HepG2 (cell line): ENCODE measurements around the gene WDR19. TPM values are rescaled to one million over a fixed set of nuclear protein-coding genes. Genes with fewer than 3 reads are reported as not detected.

Experiments used
- ELF1 ChIP-seq: sonication (generic); formaldehyde crosslinking; IDR thresholded peaks from 2 replicates; pipeline ENCODE4 v1.4.0; 2020; ENCODE audit warnings: missing genetic modification reagents
- FOXC1 ChIP-seq: sonication (generic); formaldehyde crosslinking; IDR thresholded peaks from 2 replicates; pipeline ENCODE4 v1.8.0; 2022; ENCODE audit warnings: mild to moderate bottlenecking, missing genetic modification reagents, borderline replicate concordance
- SNAPC2 ChIP-seq: sonication (generic); formaldehyde crosslinking; IDR thresholded peaks from 2 replicates; pipeline ENCODE4 v1.8.1; 2022; ENCODE audit warnings: mild to moderate bottlenecking, missing genetic modification reagents
- SPEN ChIP-seq: sonication (generic); formaldehyde crosslinking; IDR thresholded peaks from 2 replicates; pipeline ENCODE4 v1.5.1; 2020; ENCODE audit warnings: low read depth, mild to moderate bottlenecking, missing genetic modification reagents
- TCF12 ChIP-seq, 2 experiments: fragments of 450-650 bp in 1 of 2; sonication (generic) in 1 of 2; formaldehyde crosslinking in 1 of 2; IDR thresholded peaks; 2 replicates each; pipeline versions ENCODE4 v1.6.1 to v1.8.0; 2017 to 2022; ENCODE audit warnings: antibody characterized with exemption in 1 of 2, mild to moderate bottlenecking in 1 of 2, missing genetic modification reagents in 1 of 2, moderate library complexity in 1 of 2
- TCF7 ChIP-seq: sonication (generic); IDR thresholded peaks from 2 replicates; pipeline ENCODE4 v1.6.1; 2016; ENCODE audit warnings: antibody characterized with exemption, low read depth
- TEAD3 ChIP-seq: optimal IDR thresholded peaks from 2 replicates; pipeline ENCODE3; 2016; ENCODE audit warnings: borderline replicate concordance
- TGIF2 ChIP-seq: IDR thresholded peaks from 2 replicates; pipeline ENCODE4 v1.6.1; 2016; ENCODE audit warnings: control low read depth, missing compliant biosample characterization
- THAP11 ChIP-seq: IDR thresholded peaks from 2 replicates; pipeline ENCODE4 v1.6.1; 2016; ENCODE audit warnings: missing biosample characterization, missing genetic modification reagents
- ZFP36L1 ChIP-seq: sonication (generic); formaldehyde crosslinking; IDR thresholded peaks from 2 replicates; pipeline ENCODE4 v1.8.0; 2022; ENCODE audit warnings: mild to moderate bottlenecking, missing genetic modification reagents, moderate library complexity
- ZNF282 ChIP-seq: fragments of 450-650 bp; IDR thresholded peaks from 2 replicates; pipeline ENCODE4 v1.6.1; 2018; ENCODE audit not compliant: partially characterized antibody
- ZNF629 ChIP-seq: sonication (generic); formaldehyde crosslinking; conservative IDR thresholded peaks from 2 replicates; pipeline ENCODE4 v1.5.0; 2020; ENCODE audit warnings: missing genetic modification reagents
- ZNF703 ChIP-seq: sonication (generic); formaldehyde crosslinking; IDR thresholded peaks from 2 replicates; pipeline ENCODE4 v1.5.1; 2020; ENCODE audit warnings: missing genetic modification reagents, mild to moderate bottlenecking, moderate library complexity, borderline replicate concordance
- ZNF775 ChIP-seq: sonication (generic); formaldehyde crosslinking; IDR thresholded peaks from 2 replicates; pipeline ENCODE4 v1.4.0; 2020; ENCODE audit warnings: missing genetic modification reagents, mild to moderate bottlenecking, moderate library complexity, borderline replicate concordance
- ZNF788 ChIP-seq: sonication (generic); formaldehyde crosslinking; IDR thresholded peaks from 2 replicates; pipeline ENCODE4 v1.5.0; 2020; ENCODE audit warnings: mild to moderate bottlenecking, missing genetic modification reagents, borderline replicate concordance
- ZNF891 ChIP-seq: sonication (generic); formaldehyde crosslinking; IDR thresholded peaks from 2 replicates; pipeline ENCODE4 v1.5.0; 2020; ENCODE audit warnings: mild to moderate bottlenecking, missing genetic modification reagents
- ZSCAN12 ChIP-seq: sonication (generic); formaldehyde crosslinking; IDR thresholded peaks from 2 replicates; pipeline ENCODE4 v1.9.0; 2021; ENCODE audit warnings: mild to moderate bottlenecking, missing genetic modification reagents
- polyA plus RNA-seq, 8 experiments: library from polyadenylated mRNA; depleted of rRNA in 3 of 8; stranded (reverse) in 7 of 8; unstranded in 1 of 8; fragments of >200 nt; fragmentation: Illumina TruSeq in 4 of 8; extraction: Trizol in 4 of 8; gene quantifications; 2 replicates each; pipeline versions ENCODE4 v1.2.1 to v1.2.3, GENCODE V29; 2011 to 2016; ENCODE audit warnings: low read depth in 4 of 8, missing spikeins in 1 of 8, mixed read lengths in 1 of 8; ENCODE audit not compliant: insufficient read depth in 1 of 8
- total RNA-seq, 5 experiments: library from RNA; depleted of rRNA; stranded (reverse); fragments of >200 nt; fragmentation: Illumina TruSeq; extraction: Trizol; gene quantifications; 2 replicates each; pipeline ENCODE4 v1.2.3, GENCODE V29; 2016; ENCODE audit warnings: low read depth in 1 of 5
- TF ChIP-seq, protein P1 (sequence below): sonication (generic); formaldehyde crosslinking; IDR thresholded peaks from 2 replicates; pipeline ENCODE4 v1.4.0; 2020; ENCODE audit warnings: missing genetic modification reagents, borderline replicate concordance
- TF ChIP-seq, protein P2 (sequence below), 2 experiments: sonication (generic) in 1 of 2; formaldehyde crosslinking in 1 of 2; IDR thresholded peaks; 2 replicates each; pipeline versions ENCODE4 v1.5.1 to v1.6.1; 2011 to 2020; ENCODE audit warnings: borderline replicate concordance in 1 of 2, low read depth in 1 of 2, low read length in 1 of 2, mild to moderate bottlenecking in 1 of 2, missing genetic modification reagents in 1 of 2, moderate library complexity in 1 of 2
- TF ChIP-seq, protein P3 (sequence below): sonication (generic); formaldehyde crosslinking; IDR thresholded peaks from 2 replicates; pipeline ENCODE4 v1.5.1; 2020; ENCODE audit warnings: missing genetic modification reagents, mild to moderate bottlenecking, borderline replicate concordance
- TF ChIP-seq, protein P4 (sequence below): sonication (generic); formaldehyde crosslinking; IDR thresholded peaks from 2 replicates; pipeline ENCODE4 v1.4.0; 2020; ENCODE audit warnings: missing genetic modification reagents

WDR19 gene
- total and polyA plus RNA-seq, 2 of the 13 experiments (the other 11 are each of a cell fraction or from before 2014, with no cell fraction given): 22.9 to 34.1 TPM

DNA sequence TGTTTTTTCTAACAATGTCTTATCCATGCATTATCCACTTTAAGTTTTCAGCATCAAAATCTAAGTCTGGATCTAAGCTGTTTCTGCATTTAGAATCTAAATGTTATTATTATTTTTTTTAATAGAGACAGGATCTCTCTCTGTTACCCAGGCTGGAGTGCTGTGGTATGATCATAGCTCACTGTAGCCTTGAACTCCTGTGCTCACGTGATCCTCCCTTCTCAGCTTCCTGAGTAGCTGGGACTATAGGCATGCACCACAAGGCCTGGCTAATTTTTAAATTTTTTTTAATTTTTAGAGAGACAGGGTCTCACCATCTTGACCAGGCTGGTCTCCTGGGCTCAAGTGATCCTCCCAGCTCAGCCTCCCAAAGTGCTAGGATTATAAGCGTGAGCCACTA is 52.7 kb downstream of the WDR19 start (continued):
- no peak for TF ChIP-seq SPEN (CRISPR knock-in tag)
- no peak for TF ChIP-seq ZNF788 (CRISPR knock-in tag)
- no peak for TF ChIP-seq FOXC1 (CRISPR knock-in tag)
- TF ChIP-seq TGIF2 (CRISPR knock-in tag): no peak
- no peak for TF ChIP-seq THAP11 (CRISPR knock-in tag)
- no peak for TF ChIP-seq TCF7
- TF ChIP-seq, protein P1, sequence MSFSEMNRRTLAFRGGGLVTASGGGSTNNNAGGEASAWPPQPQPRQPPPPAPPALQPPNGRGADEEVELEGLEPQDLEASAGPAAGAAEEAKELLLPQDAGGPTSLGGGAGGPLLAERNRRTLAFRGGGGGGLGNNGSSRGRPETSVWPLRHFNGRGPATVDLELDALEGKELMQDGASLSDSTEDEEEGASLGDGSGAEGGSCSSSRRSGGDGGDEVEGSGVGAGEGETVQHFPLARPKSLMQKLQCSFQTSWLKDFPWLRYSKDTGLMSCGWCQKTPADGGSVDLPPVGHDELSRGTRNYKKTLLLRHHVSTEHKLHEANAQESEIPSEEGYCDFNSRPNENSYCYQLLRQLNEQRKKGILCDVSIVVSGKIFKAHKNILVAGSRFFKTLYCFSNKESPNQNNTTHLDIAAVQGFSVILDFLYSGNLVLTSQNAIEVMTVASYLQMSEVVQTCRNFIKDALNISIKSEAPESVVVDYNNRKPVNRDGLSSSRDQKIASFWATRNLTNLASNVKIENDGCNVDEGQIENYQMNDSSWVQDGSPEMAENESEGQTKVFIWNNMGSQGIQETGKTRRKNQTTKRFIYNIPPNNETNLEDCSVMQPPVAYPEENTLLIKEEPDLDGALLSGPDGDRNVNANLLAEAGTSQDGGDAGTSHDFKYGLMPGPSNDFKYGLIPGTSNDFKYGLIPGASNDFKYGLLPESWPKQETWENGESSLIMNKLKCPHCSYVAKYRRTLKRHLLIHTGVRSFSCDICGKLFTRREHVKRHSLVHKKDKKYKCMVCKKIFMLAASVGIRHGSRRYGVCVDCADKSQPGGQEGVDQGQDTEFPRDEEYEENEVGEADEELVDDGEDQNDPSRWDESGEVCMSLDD (CRISPR knock-in tag): no peak
- no peak for TF ChIP-seq ZNF775
- no peak for TF ChIP-seq ZFP36L1 (CRISPR knock-in tag)
- TF ChIP-seq, protein P2, sequence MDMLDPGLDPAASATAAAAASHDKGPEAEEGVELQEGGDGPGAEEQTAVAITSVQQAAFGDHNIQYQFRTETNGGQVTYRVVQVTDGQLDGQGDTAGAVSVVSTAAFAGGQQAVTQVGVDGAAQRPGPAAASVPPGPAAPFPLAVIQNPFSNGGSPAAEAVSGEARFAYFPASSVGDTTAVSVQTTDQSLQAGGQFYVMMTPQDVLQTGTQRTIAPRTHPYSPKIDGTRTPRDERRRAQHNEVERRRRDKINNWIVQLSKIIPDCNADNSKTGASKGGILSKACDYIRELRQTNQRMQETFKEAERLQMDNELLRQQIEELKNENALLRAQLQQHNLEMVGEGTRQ (IDR thresholded peaks at IDR 0.05; ENCODE audit: low read depth, low read length): 0 out of 2 replicates have a peak, but pooled peaks have one; percentile 7
- TF ChIP-seq, protein P2 (CRISPR knock-in tag; IDR thresholded peaks at IDR 0.05; ENCODE audit: borderline replicate concordance): peak; percentile 55; the same call in 1 of the 2 replicates
- TF ChIP-seq ZNF282: no peak
- no peak for TF ChIP-seq SNAPC2 (CRISPR knock-in tag)
- TF ChIP-seq ELF1 (CRISPR knock-in tag): no peak
- no peak for TF ChIP-seq TCF12 (IDR thresholded peaks at IDR 0.05)
- no peak for TF ChIP-seq TCF12 (CRISPR knock-in tag; IDR thresholded peaks at IDR 0.05)
- TF ChIP-seq ZNF629 (CRISPR knock-in tag): no peak
- TF ChIP-seq, protein P3, sequence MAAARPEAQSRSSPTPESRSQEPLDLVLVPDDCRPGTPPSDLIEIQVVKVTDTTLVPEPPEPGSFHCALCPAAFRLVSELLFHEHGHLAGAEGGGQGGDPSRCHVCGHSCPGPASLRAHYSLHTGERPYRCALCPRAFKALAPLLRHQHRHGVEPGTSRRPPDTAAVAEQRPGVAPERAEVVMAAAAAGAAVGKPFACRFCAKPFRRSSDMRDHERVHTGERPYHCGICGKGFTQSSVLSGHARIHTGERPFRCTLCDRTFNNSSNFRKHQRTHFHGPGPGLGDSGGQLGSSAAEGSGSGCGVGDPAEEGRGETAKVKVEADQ (CRISPR knock-in tag): no peak
- TF ChIP-seq, protein P4, sequence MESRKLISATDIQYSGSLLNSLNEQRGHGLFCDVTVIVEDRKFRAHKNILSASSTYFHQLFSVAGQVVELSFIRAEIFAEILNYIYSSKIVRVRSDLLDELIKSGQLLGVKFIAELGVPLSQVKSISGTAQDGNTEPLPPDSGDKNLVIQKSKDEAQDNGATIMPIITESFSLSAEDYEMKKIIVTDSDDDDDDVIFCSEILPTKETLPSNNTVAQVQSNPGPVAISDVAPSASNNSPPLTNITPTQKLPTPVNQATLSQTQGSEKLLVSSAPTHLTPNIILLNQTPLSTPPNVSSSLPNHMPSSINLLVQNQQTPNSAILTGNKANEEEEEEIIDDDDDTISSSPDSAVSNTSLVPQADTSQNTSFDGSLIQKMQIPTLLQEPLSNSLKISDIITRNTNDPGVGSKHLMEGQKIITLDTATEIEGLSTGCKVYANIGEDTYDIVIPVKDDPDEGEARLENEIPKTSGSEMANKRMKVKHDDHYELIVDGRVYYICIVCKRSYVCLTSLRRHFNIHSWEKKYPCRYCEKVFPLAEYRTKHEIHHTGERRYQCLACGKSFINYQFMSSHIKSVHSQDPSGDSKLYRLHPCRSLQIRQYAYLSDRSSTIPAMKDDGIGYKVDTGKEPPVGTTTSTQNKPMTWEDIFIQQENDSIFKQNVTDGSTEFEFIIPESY (CRISPR knock-in tag): no peak
- TF ChIP-seq ZNF703: no peak
- no peak for TF ChIP-seq ZSCAN12 (CRISPR knock-in tag)
- TF ChIP-seq TEAD3 (CRISPR knock-in tag): no peak
- TF ChIP-seq ZNF891 (CRISPR knock-in tag): no peak
- TF ChIP-seq, all 625 proteins: peak for 6
